Effector memory CD4-positive, alpha-beta T cell (primary cell): ENCODE measurements around the gene PRMT5.
"Not testable (repeated sequence)": the region's sequence is repeated elsewhere in the genome, so short reads cannot be mapped to it uniquely, and the experiment has no call there.

Experiments used
- DNase-seq, 3 donors: peaks; one replicate each; pipeline ENCODE4 v3.0.0-alpha.2; 2020
- H3K27ac ChIP-seq: 2 replicates; pipeline ENCODE4 v1.7.0; 2013; ENCODE audit warnings: mild to moderate bottlenecking, low read length, moderate library complexity; ENCODE audit not compliant: insufficient read depth, poor library complexity, severe bottlenecking
- H3K27me3 ChIP-seq: replicated peaks from 2 replicates; pipeline ENCODE4 v1.7.0; 2013; ENCODE audit warnings: mild to moderate bottlenecking, low read length; ENCODE audit not compliant: insufficient read depth, control insufficient read depth, poor library complexity, severe bottlenecking
- H3K36me3 ChIP-seq: 2 replicates; pipeline ENCODE4 v1.7.0; 2013; ENCODE audit warnings: mild to moderate bottlenecking, low read length, moderate library complexity; ENCODE audit not compliant: control insufficient read depth, insufficient read depth
- H3K4me1 ChIP-seq: 2 replicates; pipeline ENCODE4 v1.7.0; 2013; ENCODE audit warnings: low read length, mild to moderate bottlenecking; ENCODE audit not compliant: control insufficient read depth, insufficient read depth, poor library complexity, severe bottlenecking
- H3K4me3 ChIP-seq: 2 replicates; pipeline ENCODE4 v1.7.0; 2013; ENCODE audit warnings: low read length, low read depth, mild to moderate bottlenecking; ENCODE audit not compliant: insufficient read depth, poor library complexity, severe bottlenecking
- H3K9me3 ChIP-seq: 2 replicates; pipeline ENCODE4 v1.7.0; 2013; ENCODE audit warnings: mild to moderate bottlenecking, low read length, moderate library complexity; ENCODE audit not compliant: control insufficient read depth

Gene PRMT5

DNA sequence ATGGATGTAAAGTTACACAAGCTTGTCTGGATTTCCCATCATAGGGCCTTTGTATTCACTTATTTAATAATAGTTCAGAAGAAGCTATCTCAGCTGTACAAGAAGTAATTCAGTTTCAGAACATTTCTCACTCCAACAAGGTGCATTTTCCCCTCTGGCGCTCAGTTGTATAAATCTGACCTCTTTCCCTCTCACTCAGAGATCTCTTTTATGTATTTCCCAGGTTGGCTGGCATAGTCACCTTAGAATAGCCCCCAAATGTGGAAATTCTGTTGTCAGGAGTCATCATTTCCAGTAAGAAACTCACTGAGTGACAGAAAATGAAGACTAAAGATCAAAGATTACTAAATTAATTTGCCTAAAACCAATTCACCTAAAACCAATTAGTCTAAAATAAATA, 42.0 kb upstream of the PRMT5 start:
- no peaks in the 10 kb centered on the region for H3K4me1 ChIP-seq
- no peaks in the 10 kb centered on the region for H3K36me3 ChIP-seq
- DNase-seq = no peak
- H3K9me3 ChIP-seq = no peaks in the 10 kb centered on the region
- H3K27me3 ChIP-seq = no peaks in the 10 kb centered on the region
- no peak overlapping the region for H3K27ac ChIP-seq
- H3K4me3 ChIP-seq = no peak overlapping the region

DNA sequence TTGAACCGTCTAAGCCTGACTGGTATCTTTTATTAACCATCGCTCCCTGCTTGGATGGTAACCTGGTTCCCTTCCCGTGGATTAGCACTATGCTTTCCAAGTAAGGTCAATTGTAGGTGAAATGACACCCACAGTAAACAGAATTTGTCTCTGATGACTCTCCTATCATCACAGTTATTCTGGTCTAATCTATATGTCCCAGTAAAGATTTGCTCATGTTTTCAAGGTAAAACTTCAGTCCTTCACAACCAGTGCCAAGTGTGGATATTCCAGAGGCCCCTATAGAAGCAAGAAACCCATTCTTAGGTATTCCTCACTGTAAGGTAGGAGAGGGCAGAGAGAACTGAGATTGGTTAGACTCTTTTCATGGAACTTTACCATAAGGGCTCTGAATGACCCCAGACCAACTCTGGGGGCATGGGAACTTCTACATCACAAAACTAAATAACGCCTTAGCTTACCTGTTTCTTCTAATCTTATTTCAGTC, 37.6 kb upstream of the PRMT5 start:
- Histone ChIP-seq H3K4me3 (no peak overlapping the region), H3K36me3 (no peaks in the 10 kb centered on the region)
- DNase-seq = no peak

DNA sequence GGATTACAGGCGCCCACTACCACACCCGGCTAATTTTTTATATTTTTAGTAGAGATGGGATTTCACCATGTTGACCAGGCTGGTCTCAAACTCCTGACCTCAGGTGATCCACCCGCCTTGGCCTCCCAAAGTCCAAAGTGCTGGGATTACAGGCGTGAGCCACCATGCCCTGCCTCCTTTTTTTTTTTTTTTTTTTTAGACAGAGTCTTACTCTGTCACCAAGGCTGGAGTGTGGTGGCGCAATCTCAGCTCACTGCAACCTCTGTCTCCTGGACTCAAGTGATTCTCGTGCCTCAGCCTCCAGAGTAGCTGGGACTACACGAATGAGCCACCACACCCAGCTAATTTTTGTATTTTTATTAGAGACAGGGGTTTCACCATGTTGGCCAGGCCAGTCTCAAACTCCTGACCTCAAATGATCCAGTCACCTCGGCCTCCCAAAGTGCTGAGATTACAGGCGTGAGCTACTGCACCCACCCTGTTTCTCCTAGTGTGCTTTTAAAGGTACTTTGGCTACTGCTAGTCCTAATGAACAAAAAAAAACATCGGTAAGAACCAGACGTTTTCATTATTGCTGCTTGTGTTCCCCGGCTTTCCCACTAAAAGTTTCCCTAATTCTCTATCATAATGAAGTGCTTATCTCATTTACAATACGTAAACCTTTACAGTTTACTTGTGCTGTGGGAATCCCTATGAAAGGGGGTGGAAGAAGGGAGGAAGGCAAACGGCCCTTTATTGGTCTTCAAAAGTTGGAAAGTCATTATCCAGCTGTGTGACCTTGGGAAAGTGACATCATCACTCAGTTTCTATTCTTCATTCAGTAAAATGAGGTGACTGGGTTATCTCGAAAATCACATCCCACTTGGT, 37.0 kb upstream of the PRMT5 start:
- not testable (repeated sequence) for H3K27me3 ChIP-seq, H3K36me3 ChIP-seq, H3K4me3 ChIP-seq, H3K27ac ChIP-seq, H3K4me1 ChIP-seq, DNase-seq, H3K9me3 ChIP-seq

More for the DNA sequence above, 37.6 kb upstream of the PRMT5 start:
- Histone ChIP-seq H3K4me1 (no peaks in the 10 kb centered on the region), H3K27ac (no peak overlapping the region), H3K9me3 (no peaks in the 10 kb centered on the region), H3K27me3 (no peaks in the 10 kb centered on the region)

DNA sequence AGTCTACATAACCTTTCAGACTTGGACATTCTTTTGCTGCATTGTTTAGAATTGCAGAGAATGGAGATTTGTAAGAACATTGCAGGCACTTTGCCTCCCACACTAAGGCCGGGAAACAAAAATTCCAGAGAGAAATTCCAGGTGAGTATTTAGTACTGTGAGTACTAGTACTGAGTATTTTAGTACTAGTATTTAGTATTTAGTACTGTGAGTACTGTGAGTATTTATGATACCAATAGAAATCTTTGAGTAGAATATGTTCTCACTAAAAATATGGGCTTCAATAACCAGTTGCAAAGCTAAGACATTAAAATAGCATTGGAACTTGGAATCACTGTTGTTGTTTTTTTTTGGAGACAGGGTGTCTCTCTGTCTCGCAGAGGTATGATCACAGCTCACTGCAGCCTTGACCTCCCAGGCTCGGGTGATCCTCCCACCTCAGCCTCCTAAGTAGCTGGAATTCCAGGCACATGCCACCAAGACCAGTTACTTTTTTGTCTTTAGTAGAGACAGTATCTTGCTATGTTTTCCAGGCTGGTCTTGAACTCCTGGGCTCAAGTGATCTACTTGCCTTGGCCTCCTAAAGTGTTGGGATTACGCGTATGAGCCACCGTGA, 33.0 kb upstream of the PRMT5 start:
- no peaks in the 10 kb centered on the region for H3K4me1 ChIP-seq
- H3K9me3 ChIP-seq = no peaks in the 10 kb centered on the region
- H3K27me3 ChIP-seq = no peaks in the 10 kb centered on the region
- no peaks in the 10 kb centered on the region for H3K36me3 ChIP-seq
- H3K4me3 ChIP-seq = no peak overlapping the region
- no peak overlapping the region for H3K27ac ChIP-seq
- DNase-seq = no peak

DNA sequence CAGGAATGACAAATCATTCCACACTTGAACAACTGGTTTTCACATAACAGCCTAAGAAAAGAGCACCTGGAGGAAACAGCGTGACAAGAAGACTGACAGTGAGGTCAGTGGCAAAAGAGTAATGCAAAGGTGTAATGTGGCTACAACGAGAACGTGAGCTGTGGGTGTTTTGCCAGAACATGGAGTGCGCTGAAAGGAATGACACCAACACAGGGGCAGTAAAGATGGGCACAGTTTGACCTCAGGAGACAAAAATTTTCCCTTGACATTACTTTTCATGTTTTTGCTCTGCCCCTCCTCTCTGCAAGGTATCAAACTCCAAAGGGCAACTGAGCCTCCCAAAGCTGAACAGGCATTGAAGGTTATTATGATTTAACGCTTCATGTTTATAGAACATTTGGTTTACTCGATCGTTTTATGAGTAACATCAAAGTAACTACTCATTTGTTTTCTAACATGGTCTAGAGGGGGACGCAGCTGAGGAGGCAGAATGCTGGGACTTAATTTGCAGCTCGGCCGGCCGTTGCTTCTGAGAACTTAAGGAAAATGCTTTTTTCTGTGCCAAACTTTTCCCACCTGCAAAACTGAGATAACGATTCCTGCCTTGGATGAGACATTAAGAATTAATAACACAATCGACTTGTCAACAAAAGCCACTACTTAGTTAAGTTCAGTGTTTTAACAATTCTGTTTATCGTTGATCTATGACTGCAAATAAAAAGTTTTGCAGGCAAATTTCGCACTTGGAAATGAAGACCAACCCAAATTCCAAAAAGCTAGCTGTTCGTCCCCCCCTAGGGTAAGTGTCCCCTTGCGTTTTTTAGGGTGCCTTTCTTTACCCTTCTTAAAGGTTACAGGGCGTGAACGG, 26.8 kb upstream of the PRMT5 start:
- no peak for DNase-seq
- no peaks in the 10 kb centered on the region for H3K9me3 ChIP-seq
- peaks cover 4% of the 10 kb centered on the region for H3K4me1 ChIP-seq
- no peaks in the 10 kb centered on the region for H3K27me3 ChIP-seq
- H3K27ac ChIP-seq = peak overlapping the region; percentile 79
- H3K36me3 ChIP-seq = peaks cover 3% of the 10 kb centered on the region
- peak overlapping the region; percentile 78 for H3K4me3 ChIP-seq

DNA sequence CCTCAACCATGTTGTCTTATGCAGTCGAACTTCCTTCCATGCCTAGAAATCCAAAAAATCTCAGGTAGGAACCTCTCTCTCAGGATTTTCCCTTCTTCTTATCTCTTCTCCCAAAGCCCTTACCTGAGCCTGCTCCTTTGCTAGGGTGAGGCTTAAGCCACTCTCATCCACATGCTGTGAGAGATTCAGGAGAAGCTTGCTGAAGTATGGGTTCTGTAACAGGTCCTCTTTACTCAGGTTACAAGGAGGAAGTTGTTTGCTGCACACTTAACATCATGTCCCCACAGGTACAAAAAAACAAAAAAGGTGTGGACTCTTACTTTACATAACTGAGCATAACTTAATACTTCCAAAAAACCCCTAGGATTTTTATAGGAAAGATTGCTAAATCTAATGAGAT, 23.2 kb upstream of the PRMT5 start:
- H3K9me3 ChIP-seq = no peaks in the 10 kb centered on the region
- DNase-seq = no peak
- no peaks in the 10 kb centered on the region for H3K27me3 ChIP-seq
- H3K27ac ChIP-seq = no peak overlapping the region
- peaks cover 4% of the 10 kb centered on the region for H3K4me1 ChIP-seq
- H3K36me3 ChIP-seq = peaks cover 9% of the 10 kb centered on the region
- no peak overlapping the region for H3K4me3 ChIP-seq

DNA sequence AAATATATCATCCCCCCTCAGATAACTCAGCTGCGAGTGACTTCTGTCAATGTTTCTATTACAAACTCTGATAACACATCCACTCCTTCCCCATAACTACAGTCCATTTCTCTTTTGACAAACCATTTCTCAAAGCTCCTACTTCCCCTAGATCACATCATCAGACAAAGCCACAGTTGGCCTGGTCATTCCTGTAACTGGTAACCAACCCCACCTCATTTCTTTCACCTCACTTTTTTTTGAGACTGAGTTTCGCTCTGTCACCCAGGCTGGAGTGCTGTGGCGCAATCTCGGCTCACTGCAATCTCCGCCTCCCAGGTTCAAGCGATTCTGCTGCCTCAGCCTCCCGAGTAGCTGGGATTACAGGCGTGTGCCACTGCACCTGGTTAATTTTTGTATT, 22.6 kb upstream of the PRMT5 start:
- peaks cover 14% of the 10 kb centered on the region for H3K36me3 ChIP-seq
- H3K27me3 ChIP-seq, H3K9me3 ChIP-seq, DNase-seq, H3K4me3 ChIP-seq, H3K4me1 ChIP-seq, H3K27ac ChIP-seq: not testable (repeated sequence)

DNA sequence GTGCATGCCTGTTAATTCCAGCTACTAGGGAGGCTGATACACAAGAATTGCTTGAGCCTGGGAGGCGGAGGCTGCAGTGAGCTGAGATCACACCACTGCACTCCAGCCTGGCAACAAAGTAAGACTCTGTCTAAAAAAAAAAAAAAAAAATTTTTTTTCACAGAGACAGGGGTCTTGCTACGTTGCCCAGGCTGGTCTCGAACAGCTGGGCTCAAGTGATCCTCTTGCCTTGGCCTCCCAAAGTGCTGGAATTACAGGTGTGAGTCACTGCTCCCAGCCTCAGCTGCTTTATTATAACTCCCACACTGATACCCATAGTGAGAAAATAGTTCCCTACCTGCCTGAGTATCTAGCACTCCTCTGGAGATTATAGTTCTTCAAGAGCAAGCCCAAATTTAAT, 16.5 kb upstream of the PRMT5 start:
- no peaks in the 10 kb centered on the region for H3K4me1 ChIP-seq
- H3K36me3 ChIP-seq = peaks cover 15% of the 10 kb centered on the region
- H3K9me3 ChIP-seq = no peaks in the 10 kb centered on the region
- no peak overlapping the region for H3K27ac ChIP-seq
- H3K4me3 ChIP-seq = no peak overlapping the region
- no peak for DNase-seq
- no peaks in the 10 kb centered on the region for H3K27me3 ChIP-seq

DNA sequence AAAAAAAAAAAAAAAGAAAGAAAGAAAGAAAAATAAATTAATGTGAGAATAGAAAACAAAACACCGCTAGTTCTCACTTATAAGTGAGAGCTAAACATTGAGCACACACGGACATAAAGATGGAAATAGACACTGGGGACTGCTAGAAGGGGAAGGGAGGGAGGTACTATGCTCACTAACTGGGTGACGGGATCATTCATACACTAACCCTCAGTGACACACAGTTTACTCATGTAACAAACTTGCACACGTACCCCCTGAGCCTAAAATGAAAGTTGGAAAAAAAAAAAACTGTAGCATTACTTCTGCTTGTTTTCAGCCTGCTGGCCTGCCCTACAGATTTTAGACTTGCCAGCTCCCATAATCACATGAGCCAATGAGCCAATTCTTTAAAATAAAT, 10.5 kb upstream of the PRMT5 start:
- Histone ChIP-seq H3K36me3 (no peaks in the 10 kb centered on the region), H3K4me1 (no peaks in the 10 kb centered on the region), H3K4me3 (no peak overlapping the region), H3K27me3 (no peaks in the 10 kb centered on the region), H3K27ac (no peak overlapping the region), H3K9me3 (no peaks in the 10 kb centered on the region)
- no peak for DNase-seq
